Ascending aorta (tissue), 2 donors: ENCODE results near the gene CCDC66. TPM values are rescaled to one million over a fixed set of nuclear protein-coding genes. Genes with fewer than 3 reads are reported as not detected.
"Not testable (repeated sequence)": the region's sequence is repeated elsewhere in the genome, so short reads cannot be mapped to it uniquely, and the experiment has no call there.

Experiments used
- DNase-seq, 2 donors: peaks; one replicate each; pipeline ENCODE4 v3.0.0-alpha.2; 2019; ENCODE audit warnings: low spot score in 2 of 2
- H3K27ac ChIP-seq, 2 donors: fragments of 200-600 bp; sonication (generic); one replicate each; pipeline ENCODE4 v1.5.1; 2016 to 2017; ENCODE audit warnings: mild to moderate bottlenecking in 1 of 2
- H3K27me3 ChIP-seq: fragments of 200-600 bp; sonication (generic); one replicate; pipeline ENCODE4 v1.5.1; 2017
- H3K36me3 ChIP-seq, 2 donors: fragments of 200-600 bp; sonication (generic); one replicate each; pipeline ENCODE4 v1.5.1; 2016
- H3K4me1 ChIP-seq, 2 donors: fragments of 200-600 bp; sonication (generic); one replicate each; pipeline ENCODE4 v1.5.1; 2016 to 2017; ENCODE audit warnings: mild to moderate bottlenecking in 1 of 2
- H3K4me3 ChIP-seq, 2 donors: fragments of 200-600 bp; sonication (generic); one replicate each; pipeline ENCODE4 v1.5.1; 2016 to 2017; ENCODE audit warnings: mild to moderate bottlenecking in 1 of 2
- H3K9me3 ChIP-seq, 2 donors: fragments of 200-600 bp; sonication (generic); one replicate each; pipeline ENCODE4 v1.5.1; 2016
- intact Hi-C: fragments of 100-400 bp; cut with DNase I; formaldehyde crosslinking; loops from one replicate; pipeline ENCODE4 v1.15.1; 2023
- total RNA-seq: library from RNA; depleted of rRNA; stranded (reverse); fragments of >200 nt; gene quantifications from one replicate; pipeline ENCODE4 v1.1.0, GENCODE V29; 2016
- TF ChIP-seq, protein P1 (sequence below), 3 experiments: fragments of 200-600 bp in 2 of 3; fragments of 450-650 bp in 1 of 3; sonication (generic) in 2 of 3; IDR thresholded peaks; one replicate each; pipeline ENCODE4 v1.5.1; 2016 to 2019; ENCODE audit warnings: antibody characterized with exemption in 3 of 3, mild to moderate bottlenecking in 1 of 3, moderate library complexity in 1 of 3

Gene CCDC66
- total RNA-seq, 1 donor from 2014 or later, result 11.4 TPM

DNA sequence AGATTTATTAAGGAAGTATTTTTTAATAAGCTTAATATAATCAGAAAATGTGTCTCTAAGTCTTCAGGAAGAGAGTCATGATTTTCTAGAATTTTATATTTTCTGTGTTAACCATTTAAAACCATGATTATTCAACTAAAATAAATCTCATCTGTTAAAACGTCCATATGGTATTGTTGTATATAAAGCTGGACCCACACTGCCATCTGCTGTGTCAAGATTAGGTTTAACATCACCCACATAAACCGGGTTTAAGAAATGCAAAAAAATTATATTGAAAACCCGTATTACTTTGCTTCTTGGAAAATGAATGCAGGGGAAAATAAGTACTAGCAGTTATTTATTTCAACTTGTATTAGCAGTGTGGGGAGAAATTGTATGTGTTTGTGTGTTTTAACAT, 9.5 kb upstream of the CCDC66 start:
- DNase-seq, result no peak
- Histone ChIP-seq H3K36me3 (no peaks in the 10 kb centered on the region), H3K4me1 (no peaks in the 10 kb centered on the region), H3K27ac (no peak overlapping the region), H3K27me3 (no peaks in the 10 kb centered on the region), H3K4me3 (no peak overlapping the region), H3K9me3 (no peaks in the 10 kb centered on the region)
- TF ChIP-seq, protein P1, sequence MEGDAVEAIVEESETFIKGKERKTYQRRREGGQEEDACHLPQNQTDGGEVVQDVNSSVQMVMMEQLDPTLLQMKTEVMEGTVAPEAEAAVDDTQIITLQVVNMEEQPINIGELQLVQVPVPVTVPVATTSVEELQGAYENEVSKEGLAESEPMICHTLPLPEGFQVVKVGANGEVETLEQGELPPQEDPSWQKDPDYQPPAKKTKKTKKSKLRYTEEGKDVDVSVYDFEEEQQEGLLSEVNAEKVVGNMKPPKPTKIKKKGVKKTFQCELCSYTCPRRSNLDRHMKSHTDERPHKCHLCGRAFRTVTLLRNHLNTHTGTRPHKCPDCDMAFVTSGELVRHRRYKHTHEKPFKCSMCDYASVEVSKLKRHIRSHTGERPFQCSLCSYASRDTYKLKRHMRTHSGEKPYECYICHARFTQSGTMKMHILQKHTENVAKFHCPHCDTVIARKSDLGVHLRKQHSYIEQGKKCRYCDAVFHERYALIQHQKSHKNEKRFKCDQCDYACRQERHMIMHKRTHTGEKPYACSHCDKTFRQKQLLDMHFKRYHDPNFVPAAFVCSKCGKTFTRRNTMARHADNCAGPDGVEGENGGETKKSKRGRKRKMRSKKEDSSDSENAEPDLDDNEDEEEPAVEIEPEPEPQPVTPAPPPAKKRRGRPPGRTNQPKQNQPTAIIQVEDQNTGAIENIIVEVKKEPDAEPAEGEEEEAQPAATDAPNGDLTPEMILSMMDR (IDR thresholded peaks at IDR 0.05), result no peak
- intact Hi-C loops, result no loop called here

DNA sequence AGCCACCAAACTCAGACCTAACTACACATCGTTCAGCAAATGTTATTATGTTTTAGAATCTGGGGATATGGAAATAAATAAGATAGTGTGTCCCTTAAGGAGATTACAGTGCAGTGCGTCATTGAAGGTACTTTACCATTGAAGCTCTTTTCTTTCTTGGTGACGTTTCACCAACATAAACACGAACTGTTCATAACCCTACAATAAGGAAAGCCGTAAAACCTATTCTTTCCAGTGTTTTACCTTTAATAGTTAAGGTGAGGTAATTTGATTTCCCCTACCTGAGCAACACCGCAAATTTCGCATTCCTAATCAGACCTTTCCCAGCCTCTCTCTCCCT, 826 bp downstream of the CCDC66 start:
- Histone ChIP-seq H3K27ac (peak overlapping the region; percentile 84 to 89), H3K4me1 (peaks cover 5 to 10% of the 10 kb centered on the region in 2 donors), H3K27me3 (no peaks in the 10 kb centered on the region), H3K4me3 (peak overlapping the region; percentile 70 to 88), H3K9me3 (no peaks in the 10 kb centered on the region), H3K36me3 (peaks cover 3 to 20% of the 10 kb centered on the region in 2 donors)
- intact Hi-C loops, result loop anchor here (5.0 to 10.0 kb wide), 3 partner anchors 124 to 670 kb away; partner anchors contain the start of genes APPL1 and TASOR
- DNase-seq, result no peak
- TF ChIP-seq, protein P1 (IDR thresholded peaks at IDR 0.05), result no peak

DNA sequence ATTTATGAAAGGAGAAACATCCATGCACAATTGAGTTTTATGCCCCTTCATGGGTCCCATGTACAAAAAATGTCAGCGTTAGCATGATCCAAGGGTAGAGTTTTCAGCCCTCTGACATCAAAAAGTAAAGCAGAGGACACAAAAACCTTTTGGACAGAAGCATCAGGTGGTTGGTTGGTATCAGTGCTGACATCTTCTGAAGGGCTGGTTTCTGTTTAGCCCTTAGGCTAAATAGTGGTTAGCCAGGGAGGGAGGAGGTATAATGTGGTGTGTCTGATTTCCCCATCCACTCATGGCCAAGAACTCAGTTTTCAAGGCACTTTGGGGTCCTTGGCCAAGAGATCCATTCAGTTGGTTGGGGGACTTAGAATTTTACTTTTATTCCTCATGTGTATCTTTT, 16.5 kb downstream of the CCDC66 start:
- Histone ChIP-seq H3K27ac (no peak overlapping the region), H3K4me1 (no peaks in the 10 kb centered on the region), H3K9me3 (no peaks in the 10 kb centered on the region), H3K27me3 (no peaks in the 10 kb centered on the region), H3K36me3 (peaks cover 37 to 53% of the 10 kb centered on the region in 2 donors), H3K4me3 (no peak overlapping the region)
- TF ChIP-seq, protein P1 (IDR thresholded peaks at IDR 0.05), result no peak
- intact Hi-C loops, result no loop called here
- no peak for DNase-seq

DNA sequence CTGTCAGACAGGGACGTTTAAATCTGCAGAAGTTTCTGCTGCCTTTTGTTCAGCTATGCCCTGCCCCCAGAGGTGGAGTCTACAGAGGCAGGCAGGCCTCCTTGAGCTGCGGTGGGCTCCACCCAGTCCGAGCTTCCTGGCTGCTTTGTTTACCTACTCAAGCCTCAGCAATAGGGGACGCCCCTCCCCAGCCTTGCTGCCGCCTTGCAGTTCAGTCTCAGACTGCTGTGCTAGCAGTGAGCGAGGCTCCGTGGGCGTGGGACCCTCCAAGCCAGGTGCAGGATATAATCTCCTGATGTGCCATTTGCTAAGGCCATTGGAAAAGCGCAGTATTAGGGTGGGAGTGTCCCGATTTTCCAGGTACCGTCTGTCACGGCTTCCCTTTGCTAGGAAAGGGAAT, 25.0 kb downstream of the CCDC66 start:
- H3K4me1 ChIP-seq, H3K9me3 ChIP-seq, H3K27ac ChIP-seq, H3K4me3 ChIP-seq, intact Hi-C loops, H3K27me3 ChIP-seq, DNase-seq: not testable (repeated sequence)
- H3K36me3 ChIP-seq, result peaks cover 4 to 16% of the 10 kb centered on the region in 2 donors

DNA sequence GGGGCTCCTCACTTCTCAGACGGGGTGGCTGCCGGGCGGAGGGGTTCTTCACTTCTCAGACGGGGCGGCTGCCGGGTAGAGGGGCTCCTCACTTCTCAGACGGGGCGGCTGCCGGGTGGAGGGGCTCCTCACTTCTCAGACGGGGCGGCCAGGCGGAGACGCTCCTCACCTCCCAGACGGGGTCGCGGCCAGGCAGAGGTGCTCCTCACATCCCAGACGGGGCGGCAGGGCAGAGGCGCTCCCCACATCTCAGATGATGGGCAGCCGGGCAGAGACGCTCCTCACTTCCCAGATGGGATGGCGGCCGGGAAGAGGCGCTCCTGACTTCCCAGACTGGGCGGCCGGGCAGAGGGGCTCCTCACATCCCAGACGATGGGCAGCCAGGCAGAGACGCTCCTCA, 27.3 kb downstream of the CCDC66 start:
- intact Hi-C loops, H3K27me3 ChIP-seq, H3K4me3 ChIP-seq, H3K4me1 ChIP-seq, H3K9me3 ChIP-seq, DNase-seq, H3K27ac ChIP-seq: not testable (repeated sequence)
- H3K36me3 ChIP-seq, result peaks cover 4 to 15% of the 10 kb centered on the region in 2 donors

DNA sequence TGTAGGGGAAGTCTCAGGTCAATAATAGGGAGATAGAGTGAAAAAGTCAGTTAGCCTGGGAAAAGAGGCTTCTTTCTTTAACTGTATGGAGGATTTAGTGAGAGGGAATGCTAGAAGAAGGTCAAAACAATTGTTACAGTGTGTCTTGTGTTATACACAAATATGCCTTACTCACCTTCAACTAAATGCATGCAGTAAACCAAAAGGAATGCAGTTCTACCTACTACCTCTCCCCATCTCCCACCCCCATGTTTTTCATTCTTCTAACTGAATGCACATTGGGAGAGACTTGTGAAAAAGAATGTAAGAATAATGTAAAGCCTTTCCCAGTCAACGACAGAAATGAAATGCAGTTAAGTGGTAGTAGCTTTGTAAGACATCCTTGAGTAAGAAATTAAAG, 33.8 kb downstream of the CCDC66 start:
- TF ChIP-seq, protein P1 (IDR thresholded peaks at IDR 0.05), result no peak
- DNase-seq, result no peak

DNA sequence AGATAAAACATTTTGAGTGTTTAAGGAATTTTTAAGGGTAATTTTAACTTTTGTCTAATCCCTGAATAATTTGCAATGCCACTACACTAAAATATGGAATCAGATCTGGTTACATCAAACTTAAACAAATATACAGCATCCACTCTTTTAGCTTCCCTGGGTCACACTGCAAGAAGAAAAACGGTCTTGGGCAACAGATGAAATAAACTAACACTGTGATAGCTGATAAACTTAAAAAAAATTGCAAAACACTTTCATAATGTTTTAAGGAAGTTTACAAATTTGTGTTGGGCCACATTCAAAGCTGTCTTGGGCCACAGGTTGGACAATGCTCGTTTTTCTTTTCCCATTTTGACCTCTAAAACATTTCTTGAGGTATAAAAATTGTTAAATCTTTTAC, 34.3 kb downstream of the CCDC66 start:
- H3K27ac ChIP-seq, result no peak overlapping the region
- intact Hi-C loops, result no loop called here
- no peaks in the 10 kb centered on the region for H3K4me1 ChIP-seq
- H3K27me3 ChIP-seq, result no peaks in the 10 kb centered on the region
- TF ChIP-seq, protein P1 (IDR thresholded peaks at IDR 0.05), result no peak
- no peak overlapping the region for H3K4me3 ChIP-seq
- DNase-seq, result no peak
- peaks cover 6 to 30% of the 10 kb centered on the region in 2 donors for H3K36me3 ChIP-seq
- no peaks in the 10 kb centered on the region for H3K9me3 ChIP-seq

More for the DNA sequence above, 33.8 kb downstream of the CCDC66 start:
- Histone ChIP-seq H3K4me3 (no peak overlapping the region), H3K9me3 (no peaks in the 10 kb centered on the region), H3K4me1 (no peaks in the 10 kb centered on the region), H3K27ac (no peak overlapping the region), H3K27me3 (no peaks in the 10 kb centered on the region), H3K36me3 (peaks cover 6 to 25% of the 10 kb centered on the region in 2 donors)
- intact Hi-C loops, result no loop called here
